WTC11 (cell line): ENCODE results near the gene MMP23B. TPM values are rescaled to one million over a fixed set of nuclear protein-coding genes. Genes with fewer than 3 reads are reported as not detected.
A peak's percentile ranks its signal among the peaks of the same experiment; 100 is the strongest.

Source experiments
- CBFB ChIP-seq: sonication (generic); formaldehyde crosslinking; IDR thresholded peaks from 2 replicates; pipeline ENCODE4 v1.8.1; 2022; ENCODE audit warnings: mild to moderate bottlenecking, low read depth, missing genetic modification reagents
- CDX4 ChIP-seq: fragments of 250-450 bp; sonication (Bioruptor Pico); IDR thresholded peaks from 2 replicates; pipeline ENCODE4 v1.9.0; 2021; ENCODE audit warnings: moderate library complexity, mild to moderate bottlenecking, inconsistent platforms, borderline replicate concordance
- E2F5 ChIP-seq: sonication (generic); formaldehyde crosslinking; IDR thresholded peaks from 2 replicates; pipeline ENCODE4 v1.8.1; 2022; ENCODE audit warnings: mild to moderate bottlenecking, moderate library complexity, missing genetic modification reagents
- FOXK1 ChIP-seq: sonication (generic); formaldehyde crosslinking; IDR thresholded peaks from 2 replicates; pipeline ENCODE4 v1.8.0; 2022; ENCODE audit warnings: mild to moderate bottlenecking, moderate library complexity, missing genetic modification reagents
- GABPB1 ChIP-seq: sonication (generic); formaldehyde crosslinking; IDR thresholded peaks from 2 replicates; pipeline ENCODE4 v1.8.1; 2023; ENCODE audit warnings: mild to moderate bottlenecking, missing genetic modification reagents
- GTF2I ChIP-seq: fragments of 250-450 bp; sonication (Bioruptor Pico); conservative IDR thresholded peaks from 2 replicates; pipeline ENCODE4 v1.4.0; 2021; ENCODE audit warnings: mild to moderate bottlenecking
- HMGXB4 ChIP-seq: sonication (generic); formaldehyde crosslinking; IDR thresholded peaks from 2 replicates; pipeline ENCODE4 v1.8.1; 2023; ENCODE audit warnings: mild to moderate bottlenecking, moderate library complexity, missing genetic modification reagents
- IRF2 ChIP-seq: sonication (generic); formaldehyde crosslinking; IDR thresholded peaks from 2 replicates; pipeline ENCODE4 v1.8.0; 2022; ENCODE audit warnings: low read depth, missing genetic modification reagents, borderline replicate concordance
- JUN ChIP-seq: sonication (generic); formaldehyde crosslinking; IDR thresholded peaks from 2 replicates; pipeline ENCODE4 v1.8.0; 2023; ENCODE audit warnings: mild to moderate bottlenecking, missing genetic modification reagents
- MYBL2 ChIP-seq: sonication (generic); formaldehyde crosslinking; IDR thresholded peaks from 2 replicates; pipeline ENCODE4 v1.8.1; 2023; ENCODE audit warnings: mild to moderate bottlenecking, moderate library complexity, missing genetic modification reagents
- NFE2L1 ChIP-seq: sonication (generic); formaldehyde crosslinking; IDR thresholded peaks from 2 replicates; pipeline ENCODE4 v1.8.1; 2023; ENCODE audit warnings: missing genetic modification reagents
- OVOL2 ChIP-seq: fragments of 250-450 bp; sonication (Bioruptor Pico); IDR thresholded peaks from 2 replicates; pipeline ENCODE4 v1.9.0; 2021; ENCODE audit warnings: mild to moderate bottlenecking, borderline replicate concordance
- PRDM15 ChIP-seq: sonication (generic); formaldehyde crosslinking; IDR thresholded peaks from 2 replicates; pipeline ENCODE4 v1.8.0; 2022; ENCODE audit warnings: missing genetic modification reagents
- PREB ChIP-seq: sonication (generic); formaldehyde crosslinking; IDR thresholded peaks from 2 replicates; pipeline ENCODE4 v1.8.1; 2022; ENCODE audit warnings: mild to moderate bottlenecking, missing genetic modification reagents, moderate library complexity, borderline replicate concordance
- PRRX2 ChIP-seq: fragments of 250-450 bp; sonication (Bioruptor Pico); IDR thresholded peaks from 2 replicates; pipeline ENCODE4 v1.8.0; 2021; ENCODE audit warnings: mild to moderate bottlenecking
- RORB ChIP-seq: fragments of 250-450 bp; sonication (Bioruptor Pico); IDR thresholded peaks from 2 replicates; pipeline ENCODE4 v1.9.0; 2021; ENCODE audit warnings: mild to moderate bottlenecking
- SMAD4 ChIP-seq: sonication (generic); formaldehyde crosslinking; IDR thresholded peaks from 2 replicates; pipeline ENCODE4 v1.8.0; 2022; ENCODE audit warnings: mild to moderate bottlenecking, missing genetic modification reagents
- TCF7 ChIP-seq: sonication (generic); formaldehyde crosslinking; IDR thresholded peaks from 2 replicates; pipeline ENCODE4 v1.8.0; 2022; ENCODE audit warnings: mild to moderate bottlenecking, low read depth, missing genetic modification reagents, moderate library complexity
- TEAD4 ChIP-seq: sonication (generic); formaldehyde crosslinking; IDR thresholded peaks from 2 replicates; pipeline ENCODE4 v1.8.0; 2022; ENCODE audit warnings: mild to moderate bottlenecking, missing genetic modification reagents
- ZNF317 ChIP-seq: sonication (generic); formaldehyde crosslinking; IDR thresholded peaks from 2 replicates; pipeline ENCODE4 v1.8.1; 2023; ENCODE audit warnings: low read depth, mild to moderate bottlenecking, moderate library complexity, missing genetic modification reagents, borderline replicate concordance
- ZNF532 ChIP-seq: fragments of 250-450 bp; sonication (Bioruptor Pico); IDR thresholded peaks from 2 replicates; pipeline ENCODE4 v1.9.0; 2021; ENCODE audit warnings: mild to moderate bottlenecking, borderline replicate concordance
- ZSCAN18 ChIP-seq: fragments of 250-450 bp; sonication (Bioruptor Pico); IDR thresholded peaks from 2 replicates; pipeline ENCODE4 v2.1.2; 2022; ENCODE audit warnings: mild to moderate bottlenecking, moderate library complexity
- total RNA-seq: library from RNA; stranded (reverse); gene quantifications from 3 replicates; pipeline ENCODE4 v1.2.3, GENCODE V29; 2021

The MMP23B gene
- total RNA-seq, 1 experiment from 2014 or later: 20.0 TPM

GRCh38 chr1:1630191-1630964, 1.6 kb upstream of the MMP23B start (continued):
- TF ChIP-seq PRRX2: no peak
- 0 out of 2 replicates have a peak, but pooled peaks have one; percentile 37 for TF ChIP-seq SMAD4 (CRISPR knock-in tag)
- TF ChIP-seq FOXK1 (CRISPR knock-in tag): peak; percentile 88; the same call in 1 of the 2 replicates
- TF ChIP-seq OVOL2: no peak
- peak; percentile 45; the same call in 1 of the 2 replicates for TF ChIP-seq ZNF317 (CRISPR knock-in tag)
- TF ChIP-seq PRDM15 (CRISPR knock-in tag): peak; percentile 98
- peak; percentile 90 for TF ChIP-seq MYBL2 (CRISPR knock-in tag)
- peak; percentile 73; the same call in 1 of the 2 replicates for TF ChIP-seq E2F5 (CRISPR knock-in tag)
- no peak; the same call in 1 of the 2 replicates for TF ChIP-seq TEAD4
- no peak for TF ChIP-seq RORB (CRISPR knock-in tag)
- no peak for TF ChIP-seq GTF2I
- no peak for TF ChIP-seq ZSCAN18 (CRISPR knock-in tag)
- TF ChIP-seq CDX4 (CRISPR knock-in tag): no peak
- TF ChIP-seq IRF2 (CRISPR knock-in tag): no peak
- peak; percentile 95 for TF ChIP-seq NFE2L1 (CRISPR knock-in tag)
- no peak for TF ChIP-seq GABPB1 (CRISPR knock-in tag)
- TF ChIP-seq ZNF532 (CRISPR knock-in tag): no peak
- TF ChIP-seq JUN (CRISPR knock-in tag): peak; percentile 91
- no peak; the same call in 1 of the 2 replicates for TF ChIP-seq HMGXB4 (CRISPR knock-in tag)
- no peak for TF ChIP-seq PREB
- TF ChIP-seq TCF7: peak; percentile 26; the same call in 1 of the 2 replicates
- no peak for TF ChIP-seq CBFB (CRISPR knock-in tag)
